ENCODE measurements around the gene GET4.

DNA sequence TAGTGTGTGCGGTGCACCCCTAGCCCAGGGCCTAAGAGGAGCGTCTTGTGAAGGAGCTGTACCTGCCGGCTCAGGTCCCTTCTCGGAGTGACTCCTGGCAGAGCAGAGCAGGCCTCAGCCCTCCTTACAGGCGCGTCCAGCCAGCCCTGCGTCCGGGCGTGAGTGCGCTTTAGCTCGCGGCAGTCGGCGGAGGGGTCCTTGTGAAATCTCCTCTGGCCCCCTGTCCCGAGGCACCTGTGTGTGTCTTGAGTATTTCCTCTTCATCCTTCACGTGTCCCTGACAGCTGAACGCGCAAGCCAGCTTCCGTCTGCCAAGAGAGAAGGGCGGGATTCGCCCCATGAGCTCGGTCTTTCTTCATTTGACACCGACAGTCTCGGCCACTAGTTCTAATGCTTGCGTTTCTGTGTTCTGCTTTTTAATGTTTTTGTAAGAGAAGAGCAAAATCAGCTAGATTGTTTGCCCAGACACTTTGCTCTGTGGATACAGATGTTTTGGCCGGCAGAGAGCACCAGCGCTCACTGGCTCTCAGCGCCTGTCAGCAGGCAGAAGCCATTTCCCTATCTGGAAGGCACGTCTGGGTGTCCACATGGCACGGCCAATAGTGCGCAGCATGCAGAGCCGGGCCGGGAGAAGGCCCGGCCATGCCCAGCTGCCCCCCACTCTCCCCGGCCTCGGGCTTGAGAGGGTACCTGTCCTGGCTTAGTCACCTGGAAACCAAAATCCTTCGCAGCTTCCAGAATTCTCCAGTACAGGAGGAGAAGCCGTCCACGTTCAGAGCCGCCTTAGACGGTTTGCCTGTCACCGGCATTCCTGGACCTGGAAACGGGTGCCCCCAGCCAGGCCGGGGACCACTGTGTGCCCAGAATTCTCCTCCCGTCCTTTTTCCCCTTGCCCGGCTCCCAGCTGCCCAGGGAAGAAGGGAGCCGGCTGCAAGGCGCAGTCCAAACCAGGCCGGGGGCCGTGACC is 7.0 kb downstream of the GET4 start:
- TF ChIP-seq, protein P1, sequence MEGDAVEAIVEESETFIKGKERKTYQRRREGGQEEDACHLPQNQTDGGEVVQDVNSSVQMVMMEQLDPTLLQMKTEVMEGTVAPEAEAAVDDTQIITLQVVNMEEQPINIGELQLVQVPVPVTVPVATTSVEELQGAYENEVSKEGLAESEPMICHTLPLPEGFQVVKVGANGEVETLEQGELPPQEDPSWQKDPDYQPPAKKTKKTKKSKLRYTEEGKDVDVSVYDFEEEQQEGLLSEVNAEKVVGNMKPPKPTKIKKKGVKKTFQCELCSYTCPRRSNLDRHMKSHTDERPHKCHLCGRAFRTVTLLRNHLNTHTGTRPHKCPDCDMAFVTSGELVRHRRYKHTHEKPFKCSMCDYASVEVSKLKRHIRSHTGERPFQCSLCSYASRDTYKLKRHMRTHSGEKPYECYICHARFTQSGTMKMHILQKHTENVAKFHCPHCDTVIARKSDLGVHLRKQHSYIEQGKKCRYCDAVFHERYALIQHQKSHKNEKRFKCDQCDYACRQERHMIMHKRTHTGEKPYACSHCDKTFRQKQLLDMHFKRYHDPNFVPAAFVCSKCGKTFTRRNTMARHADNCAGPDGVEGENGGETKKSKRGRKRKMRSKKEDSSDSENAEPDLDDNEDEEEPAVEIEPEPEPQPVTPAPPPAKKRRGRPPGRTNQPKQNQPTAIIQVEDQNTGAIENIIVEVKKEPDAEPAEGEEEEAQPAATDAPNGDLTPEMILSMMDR (IDR thresholded peaks at IDR 0.05), result peak in 1 of 4 donors; percentile 11
- TF ChIP-seq POLR2A (IDR thresholded peaks at IDR 0.05), result no peak

Data from right lobe of liver (tissue), 4 donors.